HepG2 (cell line): Measurements from ENCODE around the gene EFCAB11. TPM values are rescaled to one million over a fixed set of nuclear protein-coding genes. Genes with fewer than 3 reads are reported as not detected.
A peak's percentile ranks its signal among the peaks of the same experiment; 100 is the strongest.

Experiments used
- BCL3 ChIP-seq: sonication (generic); formaldehyde crosslinking; IDR thresholded peaks from 2 replicates; pipeline ENCODE4 v1.5.1; 2020; ENCODE audit warnings: mild to moderate bottlenecking, missing genetic modification reagents, moderate library complexity
- CHD2 ChIP-seq: IDR thresholded peaks from 2 replicates; pipeline ENCODE4 v1.6.1; 2011; ENCODE audit warnings: low read depth, low read length, improper control_type of control experiment
- ETV6 ChIP-seq: sonication (generic); formaldehyde crosslinking; conservative IDR thresholded peaks from 2 replicates; pipeline ENCODE4 v1.4.0; 2020; ENCODE audit warnings: missing genetic modification reagents
- KAT2B ChIP-seq: fragments of 150-350 bp; IDR thresholded peaks from 2 replicates; pipeline ENCODE4 v1.6.1; 2014; ENCODE audit warnings: low read depth, low read length, borderline replicate concordance
- MBNL3 ChIP-seq: fragments of 250-450 bp; sonication (Bioruptor Pico); conservative IDR thresholded peaks from 2 replicates; pipeline ENCODE4 v1.8.0; 2022; ENCODE audit warnings: mild to moderate bottlenecking, inconsistent platforms
- MEF2D ChIP-seq: sonication (generic); formaldehyde crosslinking; IDR thresholded peaks from 2 replicates; pipeline ENCODE4 v1.5.1; 2020; ENCODE audit warnings: mild to moderate bottlenecking, missing genetic modification reagents
- MXD1 ChIP-seq: sonication (generic); formaldehyde crosslinking; IDR thresholded peaks from 2 replicates; pipeline ENCODE4 v1.4.0; 2020; ENCODE audit warnings: mild to moderate bottlenecking, missing genetic modification reagents
- MYPOP ChIP-seq: sonication (generic); formaldehyde crosslinking; IDR thresholded peaks from 2 replicates; pipeline ENCODE4 v1.8.1; 2023; ENCODE audit warnings: mild to moderate bottlenecking, moderate library complexity, missing genetic modification reagents
- ONECUT2 ChIP-seq: sonication (generic); formaldehyde crosslinking; IDR thresholded peaks from 2 replicates; pipeline ENCODE4 v1.4.0; 2020; ENCODE audit warnings: missing genetic modification reagents
- PCBP1 ChIP-seq: fragments of 200-400 bp; formaldehyde crosslinking; IDR thresholded peaks from 2 replicates; pipeline ENCODE4 v1.6.1; 2017; ENCODE audit warnings: mild to moderate bottlenecking, low read depth, low read length, borderline replicate concordance
- REL ChIP-seq: sonication (generic); formaldehyde crosslinking; conservative IDR thresholded peaks from 2 replicates; pipeline ENCODE4 v1.8.0; 2022; ENCODE audit warnings: mild to moderate bottlenecking, missing genetic modification reagents, moderate library complexity
- SIN3B ChIP-seq: fragments of 150-350 bp; IDR thresholded peaks from 2 replicates; pipeline ENCODE4 v1.6.1; 2014; ENCODE audit warnings: low read length
- SMARCC2 ChIP-seq: fragments of 450-650 bp; IDR thresholded peaks from 2 replicates; pipeline ENCODE4 v1.6.1; 2017; ENCODE audit warnings: antibody characterized with exemption, mild to moderate bottlenecking
- SMARCE1 ChIP-seq: fragments of 450-650 bp; IDR thresholded peaks from 2 replicates; pipeline ENCODE4 v1.6.1; 2017; ENCODE audit warnings: borderline replicate concordance
- THAP9 ChIP-seq: sonication (generic); formaldehyde crosslinking; IDR thresholded peaks from 2 replicates; pipeline ENCODE4; 2020; ENCODE audit warnings: missing genetic modification reagents, mild to moderate bottlenecking, borderline replicate concordance
- ZNF121 ChIP-seq: sonication (generic); formaldehyde crosslinking; IDR thresholded peaks from 2 replicates; pipeline ENCODE4 v1.5.0; 2020; ENCODE audit warnings: mild to moderate bottlenecking, missing genetic modification reagents
- ZNF598 ChIP-seq: sonication (generic); formaldehyde crosslinking; IDR thresholded peaks from 2 replicates; pipeline ENCODE4 v1.5.1; 2020; ENCODE audit warnings: mild to moderate bottlenecking, missing genetic modification reagents, borderline replicate concordance
- ZNF607 ChIP-seq: sonication (generic); formaldehyde crosslinking; IDR thresholded peaks from 2 replicates; pipeline ENCODE4 v1.5.1; 2020; ENCODE audit warnings: missing genetic modification reagents, mild to moderate bottlenecking, borderline replicate concordance
- polyA plus RNA-seq, 8 experiments: library from polyadenylated mRNA; depleted of rRNA in 3 of 8; stranded (reverse) in 7 of 8; unstranded in 1 of 8; fragments of >200 nt; fragmentation: Illumina TruSeq in 4 of 8; extraction: Trizol in 4 of 8; gene quantifications; 2 replicates each; pipeline versions ENCODE4 v1.2.1 to v1.2.3, GENCODE V29; 2011 to 2016; ENCODE audit warnings: low read depth in 4 of 8, missing spikeins in 1 of 8, mixed read lengths in 1 of 8; ENCODE audit not compliant: insufficient read depth in 1 of 8
- total RNA-seq, 5 experiments: library from RNA; depleted of rRNA; stranded (reverse); fragments of >200 nt; fragmentation: Illumina TruSeq; extraction: Trizol; gene quantifications; 2 replicates each; pipeline ENCODE4 v1.2.3, GENCODE V29; 2016; ENCODE audit warnings: low read depth in 1 of 5

The EFCAB11 gene
- total and polyA plus RNA-seq, 2 of the 13 experiments (the other 11 are each of a cell fraction or from before 2014, with no cell fraction given): 8.2 to 31.5 TPM

- TF ChIP-seq SIN3B (peak; percentile 97), ZNF607 (CRISPR knock-in tag) (0 out of 2 replicates have a peak, but pooled peaks have one; percentile 49), SMARCE1 (no peak), BCL3 (CRISPR knock-in tag) (peak; percentile 61; the same call in 1 of the 2 replicates), ETV6 (CRISPR knock-in tag) (0 out of 2 replicates have a peak, but pooled peaks have one; percentile 40), MYPOP (CRISPR knock-in tag) (no peak), MEF2D (CRISPR knock-in tag) (no peak), SMARCC2 (no peak), MXD1 (CRISPR knock-in tag) (peak; percentile 75; the same call in 1 of the 2 replicates), ZNF121 (no peak), PCBP1 (no peak), KAT2B (no peak), ZNF598 (CRISPR knock-in tag) (peak; percentile 90), ONECUT2 (CRISPR knock-in tag) (no peak), MBNL3 (CRISPR knock-in tag) (no peak), REL (CRISPR knock-in tag) (no peak), THAP9 (CRISPR knock-in tag) (peak; percentile 56; the same call in 1 of the 2 replicates), CHD2 (no peak)
Observed at GRCh38 chr14:89954070-89955021, at the start of gene EFCAB11 (continued).
